Heart right ventricle (tissue), 16 donors: ENCODE data around the gene DEDD2. TPM values are rescaled to one million over a fixed set of nuclear protein-coding genes. Genes with fewer than 3 reads are reported as not detected.

Experiments
- ATAC-seq, 8 donors: fragments of 200-7000 bp; cut with Tn5 transposase; one replicate each; pipeline ENCODE4 v1.9.1; 2020; ENCODE audit warnings: mild to moderate bottlenecking in 8 of 8, moderate library complexity in 8 of 8, moderate number of reproducible peaks in 1 of 8
- DNase-seq, 2 donors: peaks; one replicate each; pipeline ENCODE4 v3.0.0-alpha.2; 2020
- H3K27ac ChIP-seq, 10 donors: fragments of 200-600 bp; sonication (generic) in 2 of 10; one replicate each; pipeline versions ENCODE4 v1.5.0 to v1.8.0; 2020 to 2022; ENCODE audit warnings: mild to moderate bottlenecking in 3 of 10
- H3K27me3 ChIP-seq, 7 donors: fragments of 200-600 bp; one replicate each; pipeline ENCODE4 v1.8.0; 2021 to 2022; ENCODE audit warnings: mild to moderate bottlenecking in 2 of 7
- H3K36me3 ChIP-seq, 9 donors: fragments of 200-600 bp; sonication (generic) in 1 of 9; one replicate each; pipeline versions ENCODE4 v1.5.0 to v1.8.0; 2020 to 2022; ENCODE audit warnings: mild to moderate bottlenecking in 2 of 9
- H3K4me1 ChIP-seq, 9 donors: fragments of 200-600 bp; sonication (generic) in 1 of 9; one replicate each; pipeline versions ENCODE4 v1.5.0 to v1.8.0; 2020 to 2022; ENCODE audit warnings: mild to moderate bottlenecking in 4 of 9
- H3K4me3 ChIP-seq, 10 donors: fragments of 200-600 bp; sonication (generic) in 2 of 10; one replicate each; pipeline versions ENCODE4 v1.5.0 to v1.8.0; 2020 to 2022; ENCODE audit warnings: mild to moderate bottlenecking in 7 of 10, moderate library complexity in 2 of 10
- H3K9me3 ChIP-seq, 11 donors: fragments of 200-600 bp in 10 of 11; sonication (generic) in 2 of 11; one replicate each; pipeline versions ENCODE4 v1.5.0 to v1.8.0; 2013 to 2022; ENCODE audit warnings: mild to moderate bottlenecking in 2 of 11, control low read depth in 1 of 11, moderate library complexity in 1 of 11
- WGBS, 2 donors: extraction: QIAGEN DNeasy Blood & Tissue Kit; methylation state at CpG; one replicate each; pipeline ENCODE4 v1.1.7; 2013; ENCODE audit warnings: inconsistent platforms in 1 of 2; 5-methylcytosine and 5-hydroxymethylcytosine counted together
- intact Hi-C, 10 donors: fragments of 100-400 bp; cut with DNase I; formaldehyde crosslinking; loops; one replicate each; pipeline versions ENCODE4 v1.11.1 to v1.14.2; 2022
- polyA plus RNA-seq, 2 donors: library from polyadenylated mRNA; stranded (reverse); fragments of 200-250 nt; gene quantifications; one replicate each; pipeline ENCODE4 v1.2.3, GENCODE V29; 2013
- total RNA-seq, 10 donors: library from RNA; stranded (reverse); fragmentation: NEBNext Ultra II Directional in 3 of 10; extraction: Animal tissue kit (Norgen Biotek cat#: 25700) in 3 of 10; gene quantifications; one replicate each; pipeline versions ENCODE4 v1.2.1 to v1.2.4, GENCODE V29; 2021 to 2023
- TF ChIP-seq, protein P1 (sequence below), 9 donors: fragments of 200-600 bp; sonication (generic) in 2 of 9; IDR thresholded peaks; one replicate each; pipeline versions ENCODE4 v1.5.0 to v1.8.0; 2021 to 2022; ENCODE audit warnings: antibody characterized with exemption in 9 of 9, mild to moderate bottlenecking in 5 of 9, moderate library complexity in 1 of 9
- donor health status: Arrhythmogenic right ventricular cardiomyopathy.
- donor health status: ischemic (EF 13 %, LVEDD 7.1; RV severe dilation, severe dysfunction).
- donor health status: healthy with polysubstance abuse.
- donor health status: DM: no; HTN: yes; CAD: no.
- donor health status: DM: no; HTN: no; CAD: no.
- donor health status: ischemic (EF 25% LVEDD 6.9; RV normal size, moderate dysfunction).
- donor health status: ischemic (EF 25% LVEDD 5.7; RV mildly dilated, moderate dysfunction).
- donor health status: healthy.
- donor health status: DM: yes; HTN: yes; CAD: no.
- donor health status: Ischemic cardiomyopathy.
- donor health status: ischemic (EF 35%, LVEDD 5.7; RV mildly dilated, moderate dysfunction).
- donor health status: nonischemic (EF 11% LVEDD 7.7; RV severe dilation, severe dysfunction).
- donor health status: DM: yes; HTN: yes; CAD: no.
- donor health status: PGD.
- donor health status: ischemic (EF 29% LVEDD 5.4; RV normal size, mild dysfunction).
- donor health status: nonischemic (EF 23%, LVEDD 6.1; RV moderate dilation, normal function).

Gene DEDD2
- total and polyA plus RNA-seq, 12 donors = 9.8 to 20.5 (median 12.6) TPM

DNA sequence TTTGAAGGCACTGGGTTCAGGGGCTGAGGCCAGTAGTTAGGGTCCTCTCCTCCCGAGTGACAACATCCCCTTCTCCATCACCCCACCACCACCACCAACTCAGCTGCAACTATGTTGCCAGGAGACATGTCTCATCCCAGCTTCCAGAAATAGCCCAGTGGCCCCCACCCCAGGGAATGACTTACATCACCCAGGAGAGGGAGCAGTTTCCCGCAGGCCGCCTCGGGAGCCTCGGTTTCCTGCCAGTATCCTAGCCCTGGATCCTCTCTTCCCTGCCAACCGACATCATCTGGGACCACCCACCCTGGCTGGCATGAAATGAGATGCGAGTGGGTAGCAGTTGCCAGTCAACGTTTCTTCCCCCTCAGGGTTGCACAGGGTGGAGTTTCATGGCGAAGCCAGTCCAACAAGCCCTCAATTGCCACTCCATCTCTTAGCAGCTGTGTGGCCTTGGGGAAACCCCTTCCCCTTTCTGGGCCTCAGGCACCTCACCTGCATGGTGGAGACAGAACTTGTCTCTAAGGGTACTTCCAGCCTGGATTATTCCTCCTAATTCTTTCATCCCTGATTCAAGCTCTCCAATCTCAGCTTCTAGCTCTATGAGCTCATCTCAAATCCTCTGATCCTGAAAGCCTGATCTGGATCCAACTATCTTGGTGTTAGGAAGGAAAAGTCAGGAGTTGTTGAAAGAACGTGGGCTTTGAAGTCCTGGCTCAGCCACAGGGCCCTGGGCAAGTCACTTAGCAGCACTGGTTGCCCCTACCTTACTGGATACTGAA is 28.9 kb upstream of the DEDD2 start:
- no peak overlapping the region for H3K4me3 ChIP-seq
- ATAC-seq (peak in 2 of 8 donors; percentile 13 to 15), DNase-seq (peak; percentile 72 to 82)
- H3K9me3 ChIP-seq = no peaks in the 10 kb centered on the region
- peaks cover 30 to 81% (median 71%) of the 10 kb centered on the region in 9 donors for H3K4me1 ChIP-seq
- H3K36me3 ChIP-seq = peaks cover 0 to 37% (median 7%) of the 10 kb centered on the region in 9 donors
- no peaks in the 10 kb centered on the region for H3K27me3 ChIP-seq
- intact Hi-C loops = loop anchor here (1.0 to 10.0 kb wide), 6 partner anchors 32 to 188 kb away; no protein-coding TSS in a partner anchor
- H3K27ac ChIP-seq = peak overlapping the region in 8 of 10 donors; percentile 16 to 100 (median 52)
- WGBS, 2 donors = 12 to 15% methylated on average over 10 of the region's 10 CpGs
- TF ChIP-seq, protein P1, sequence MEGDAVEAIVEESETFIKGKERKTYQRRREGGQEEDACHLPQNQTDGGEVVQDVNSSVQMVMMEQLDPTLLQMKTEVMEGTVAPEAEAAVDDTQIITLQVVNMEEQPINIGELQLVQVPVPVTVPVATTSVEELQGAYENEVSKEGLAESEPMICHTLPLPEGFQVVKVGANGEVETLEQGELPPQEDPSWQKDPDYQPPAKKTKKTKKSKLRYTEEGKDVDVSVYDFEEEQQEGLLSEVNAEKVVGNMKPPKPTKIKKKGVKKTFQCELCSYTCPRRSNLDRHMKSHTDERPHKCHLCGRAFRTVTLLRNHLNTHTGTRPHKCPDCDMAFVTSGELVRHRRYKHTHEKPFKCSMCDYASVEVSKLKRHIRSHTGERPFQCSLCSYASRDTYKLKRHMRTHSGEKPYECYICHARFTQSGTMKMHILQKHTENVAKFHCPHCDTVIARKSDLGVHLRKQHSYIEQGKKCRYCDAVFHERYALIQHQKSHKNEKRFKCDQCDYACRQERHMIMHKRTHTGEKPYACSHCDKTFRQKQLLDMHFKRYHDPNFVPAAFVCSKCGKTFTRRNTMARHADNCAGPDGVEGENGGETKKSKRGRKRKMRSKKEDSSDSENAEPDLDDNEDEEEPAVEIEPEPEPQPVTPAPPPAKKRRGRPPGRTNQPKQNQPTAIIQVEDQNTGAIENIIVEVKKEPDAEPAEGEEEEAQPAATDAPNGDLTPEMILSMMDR (IDR thresholded peaks at IDR 0.05) = peak; percentile 46 to 84 (median 70)

DNA sequence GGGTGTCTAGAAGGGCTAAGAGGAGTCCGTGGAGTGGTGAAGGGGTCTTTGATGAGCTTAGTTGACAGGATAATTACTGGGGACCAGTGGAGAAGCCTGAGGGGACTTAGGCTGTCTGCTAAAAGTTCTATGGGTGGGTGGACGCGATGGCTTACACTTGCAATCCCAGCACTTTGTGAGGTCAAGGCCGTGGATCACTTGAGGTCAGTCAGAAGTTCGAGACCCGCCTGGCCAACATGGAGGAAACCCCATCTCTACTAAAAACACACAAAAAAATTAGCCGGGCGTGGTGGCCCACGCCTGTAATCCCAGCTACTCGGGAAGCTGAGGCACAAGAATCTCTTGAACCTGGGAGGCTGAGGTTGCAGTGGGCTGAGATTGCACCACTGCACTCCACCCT is 27.8 kb upstream of the DEDD2 start:
- intact Hi-C loops = loop anchor here in 7 of 10 donors (2.0 to 10.0 kb wide), 6 partner anchors 34 to 190 kb away; no protein-coding TSS in a partner anchor
- 74 to 75% methylated on average over 10 of the region's 10 CpGs for WGBS, 2 donors
- DNase-seq = no peak

DNA sequence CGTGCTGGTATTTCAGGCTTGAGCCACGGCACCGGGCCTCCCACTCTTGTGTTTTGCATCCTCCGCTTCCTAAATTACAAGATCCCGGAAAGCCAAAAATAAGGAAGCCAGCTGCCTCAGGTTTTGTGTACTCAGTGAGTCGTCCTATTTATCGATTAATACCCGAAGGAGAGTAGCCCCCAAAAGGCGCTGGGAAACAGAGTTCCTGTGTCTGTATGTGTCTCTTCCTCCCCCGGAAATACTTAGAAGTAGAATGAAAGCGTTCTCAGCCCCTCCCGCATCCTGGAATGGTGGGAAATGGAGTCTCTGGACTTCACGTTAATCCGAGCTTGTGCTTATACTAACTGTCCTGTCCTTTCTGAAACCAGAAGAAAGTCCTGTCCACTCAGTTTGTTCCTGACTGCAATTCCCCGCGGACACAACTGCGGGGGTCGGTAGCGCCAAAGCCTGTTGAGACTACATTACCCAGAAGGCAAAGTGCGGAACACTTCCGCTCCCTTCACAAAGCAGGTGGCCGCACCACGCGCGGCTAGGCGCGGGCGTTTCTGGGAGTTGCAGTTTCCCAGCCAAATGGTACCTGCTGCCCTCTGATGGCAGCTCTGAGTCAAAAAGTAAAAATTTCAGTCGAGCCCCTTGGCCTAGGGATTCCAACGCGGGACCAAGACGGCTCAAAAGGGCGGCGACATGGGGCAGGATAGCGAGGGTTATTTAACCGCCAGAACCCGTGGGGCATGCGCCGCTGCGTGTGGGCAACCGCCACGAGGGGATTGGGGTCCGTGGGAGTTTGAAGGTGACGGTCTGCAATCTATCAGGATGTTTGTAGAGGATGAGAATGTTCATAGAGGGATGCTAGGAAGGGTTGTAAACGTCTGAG is 27.1 kb upstream of the DEDD2 start:
- Histone ChIP-seq H3K9me3 (no peaks in the 10 kb centered on the region), H3K4me1 (peaks cover 17 to 81% (median 65%) of the 10 kb centered on the region in 9 donors), H3K27me3 (no peaks in the 10 kb centered on the region), H3K4me3 (peak overlapping the region; percentile 46 to 95 (median 86)), H3K27ac (peak overlapping the region; percentile 72 to 100 (median 90)), H3K36me3 (peaks cover 0 to 41% (median 6%) of the 10 kb centered on the region in 9 donors)
- peak; percentile 25 to 64 (median 46) for ATAC-seq
- DNase-seq = peak; percentile 90 to 93
- TF ChIP-seq, protein P1 (IDR thresholded peaks at IDR 0.05) = peak; percentile 45 to 88 (median 67)
- intact Hi-C loops = loop anchor here in 7 of 10 donors (1.0 to 10.0 kb wide), 7 partner anchors 34 to 190 kb away; partner anchors contain the start of gene MEGF8 (in 1 of the 7)
- 2% methylated on average over 45 of the region's 45 CpGs for WGBS, 2 donors

More for the DNA sequence above, 27.8 kb upstream of the DEDD2 start:
- Histone ChIP-seq H3K9me3 (no peaks in the 10 kb centered on the region), H3K4me1 (peaks cover 23 to 81% (median 71%) of the 10 kb centered on the region in 9 donors), H3K27ac (peak overlapping the region in 9 of 10 donors; percentile 82 to 100 (median 90)), H3K4me3 (peak overlapping the region in 5 of 10 donors; percentile 76 to 95 (median 87)), H3K36me3 (peaks cover 0 to 41% (median 7%) of the 10 kb centered on the region in 9 donors), H3K27me3 (no peaks in the 10 kb centered on the region)
- TF ChIP-seq, protein P1 (IDR thresholded peaks at IDR 0.05) = no peak
- ATAC-seq = no peak
